Activated CD4-positive, CD25-positive, alpha-beta regulatory T cell treated with anti-CD3 and anti-CD28 coated beads, Interleukin-2, amount 50 U/mL, for 72 hours (primary cell): ENCODE results near the gene ZNF44.
"Not testable (repeated sequence)": the region's sequence is repeated elsewhere in the genome, so short reads cannot be mapped to it uniquely, and the experiment has no call there.

ENCODE experiments used
- DNase-seq: peaks from one replicate; pipeline ENCODE4 v3.0.0; 2021

Gene ZNF44

GRCh38 chr19:12294249-12295158 is at the start of gene ZNF44:
Gene ZNF44, minus strand, starts transcription at chr19:12294883. Its CDS starts 189 bp downstream, at chr19:12294694.
- peak; percentile 92 for DNase-seq

GRCh38 chr19:12333162-12334159 is 38.8 kb upstream of the ZNF44 start, which contains the start of gene ZNF563:
Gene ZNF563, minus strand, starts transcription at chr19:12333633. Its CDS starts 151 bp downstream, at chr19:12333482.
- peak; percentile 98 for DNase-seq

GRCh38 chr19:12331211-12331941 is 36.7 kb upstream of the ZNF44 start:
- peak; percentile 78 for DNase-seq

GRCh38 chr19:12330340-12330739 is 35.7 kb upstream of the ZNF44 start:
- no peak for DNase-seq

DNA sequence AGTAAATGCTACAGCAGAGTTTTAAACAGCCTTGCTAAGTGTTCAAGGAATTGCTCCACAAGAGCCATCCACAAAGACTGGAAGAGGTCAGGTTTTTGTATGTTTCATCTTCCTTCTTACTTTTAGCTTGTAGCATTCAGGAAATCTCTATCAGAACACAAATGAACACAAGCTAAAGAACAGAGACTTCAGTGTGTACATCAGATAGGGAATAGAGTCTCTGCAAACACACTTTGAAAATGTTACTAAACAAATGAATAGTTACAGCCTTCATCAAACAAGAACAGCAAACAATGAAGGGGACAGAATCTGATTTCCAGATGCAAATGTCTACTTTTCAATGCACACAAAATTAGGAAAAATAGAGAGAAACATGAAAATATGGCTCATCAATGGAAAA is 31.0 kb upstream of the ZNF44 start:
- DNase-seq = no peak

DNA sequence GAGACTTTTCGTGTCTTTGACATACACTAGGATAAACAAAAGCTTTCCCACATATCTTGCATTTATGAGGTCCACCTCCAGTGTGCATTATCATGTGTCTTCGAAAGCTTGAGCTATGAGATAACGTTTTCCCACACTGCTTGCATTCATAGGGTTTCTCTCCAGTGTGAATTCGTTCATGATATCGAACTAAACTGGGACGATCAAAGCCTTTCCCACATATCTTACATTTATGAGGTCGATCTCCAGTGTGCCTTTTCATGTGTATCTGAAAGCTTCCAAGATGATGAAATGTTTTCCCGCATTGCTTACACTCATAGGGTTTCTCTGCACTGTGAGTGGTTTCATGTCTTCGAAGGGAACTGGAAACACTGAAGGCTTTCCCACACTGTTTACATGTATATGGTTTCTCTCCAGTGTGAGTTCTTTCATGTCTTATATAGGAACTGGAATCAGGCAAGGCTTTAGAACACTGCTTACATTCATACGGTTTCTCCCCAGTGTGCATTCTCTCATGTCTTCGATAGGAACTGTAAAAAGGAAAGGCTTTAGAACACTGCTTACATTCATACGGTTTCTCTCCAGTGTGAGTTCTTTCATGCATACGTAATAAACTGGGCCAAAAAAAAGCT is 24.2 kb upstream of the ZNF44 start:
- DNase-seq = no peak

DNA sequence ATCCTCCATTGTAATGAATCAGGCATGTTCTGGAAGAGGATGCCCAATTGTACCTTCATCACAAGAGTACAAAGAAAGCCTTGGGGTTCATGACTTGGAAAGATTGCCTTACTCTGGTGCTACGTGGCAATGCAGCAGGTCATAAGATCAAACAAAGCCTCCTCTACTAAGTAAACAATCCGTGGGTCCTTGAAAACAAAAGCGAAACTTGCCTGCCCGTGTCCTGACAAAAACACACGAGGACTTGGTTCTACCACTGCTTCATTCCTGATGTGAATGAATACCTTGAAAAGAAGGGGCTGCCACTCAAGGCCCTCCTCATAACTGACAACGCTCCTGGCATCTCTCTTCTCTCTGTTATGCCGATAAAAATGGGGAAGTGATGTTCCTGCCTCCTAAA is 19.9 kb upstream of the ZNF44 start:
- no peak for DNase-seq

DNA sequence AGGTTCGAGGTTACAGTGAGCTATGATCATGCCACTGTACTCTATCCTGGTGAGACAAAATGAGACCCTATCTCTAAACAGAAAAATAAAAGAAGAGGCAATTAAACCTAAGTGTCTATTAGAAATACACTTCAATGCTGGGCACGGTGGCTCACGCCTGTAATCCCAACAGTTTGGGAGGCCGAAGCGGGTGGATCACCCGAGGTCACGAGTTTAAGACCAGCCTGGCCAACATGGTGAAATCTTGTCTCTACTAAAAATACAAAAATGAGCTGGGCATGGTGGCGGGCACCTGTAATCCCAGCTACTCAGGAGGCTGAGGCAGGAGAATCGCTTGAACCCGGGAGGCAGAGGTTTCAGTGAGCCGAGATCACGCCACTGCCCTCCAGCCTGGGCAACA is 14.2 kb upstream of the ZNF44 start:
- not testable (repeated sequence) for DNase-seq

GRCh38 chr19:12295191-12295590 is 508 bp upstream of the ZNF44 start:
- DNase-seq = no peak

DNA sequence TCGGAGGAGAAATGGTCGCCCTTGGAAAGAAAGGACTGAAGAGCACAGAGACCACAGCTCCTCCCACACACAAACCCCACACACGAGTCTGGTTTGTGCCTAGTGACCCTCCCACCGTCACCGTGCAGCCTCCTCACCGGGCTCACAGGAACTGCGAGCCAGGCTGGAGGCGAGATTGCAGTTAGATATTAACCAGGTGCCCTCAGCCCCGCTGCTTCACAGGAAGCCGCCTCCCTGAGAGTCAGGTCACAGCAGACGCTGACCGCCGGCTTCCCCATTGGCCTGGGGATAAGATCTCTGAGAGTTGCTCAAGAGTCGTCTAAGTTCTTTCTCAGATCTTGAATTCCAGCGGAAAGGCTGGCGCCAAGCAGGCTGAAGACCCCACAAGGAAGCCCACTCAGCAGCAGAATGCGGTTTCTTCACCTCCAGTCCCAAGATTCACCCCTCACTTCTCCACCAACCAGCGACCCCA is 870 bp downstream of the ZNF44 start:
- peak; percentile 57 for DNase-seq

DNA sequence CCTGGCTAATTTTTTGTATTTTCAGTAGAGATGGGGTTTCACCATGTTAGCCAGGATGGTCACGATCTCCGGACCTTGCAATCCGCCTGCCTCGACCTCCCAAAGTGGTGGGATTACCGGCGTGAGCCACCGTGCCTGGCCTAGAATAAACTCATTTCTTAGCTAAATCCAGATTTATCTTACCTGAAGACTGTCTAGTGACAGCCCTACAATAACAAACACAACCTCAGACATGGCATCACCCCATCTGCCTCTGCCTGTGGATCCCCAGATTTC is 5.0 kb downstream of the ZNF44 start:
- no peak for DNase-seq

GRCh38 chr19:12287958-12288500 is 6.7 kb downstream of the ZNF44 start:
- DNase-seq = no peak

GRCh38 chr19:12284631-12285030 is 10.1 kb downstream of the ZNF44 start:
- no peak for DNase-seq

- DNase-seq = no peak
Measured at GRCh38 chr19:12284226-12284625, 10.5 kb downstream of the ZNF44 start.

- no peak for DNase-seq
Measured at GRCh38 chr19:12278713-12279112, 16.0 kb downstream of the ZNF44 start.

GRCh38 chr19:12272980-12273901 is 21.4 kb downstream of the ZNF44 start:
- DNase-seq = no peak

DNA sequence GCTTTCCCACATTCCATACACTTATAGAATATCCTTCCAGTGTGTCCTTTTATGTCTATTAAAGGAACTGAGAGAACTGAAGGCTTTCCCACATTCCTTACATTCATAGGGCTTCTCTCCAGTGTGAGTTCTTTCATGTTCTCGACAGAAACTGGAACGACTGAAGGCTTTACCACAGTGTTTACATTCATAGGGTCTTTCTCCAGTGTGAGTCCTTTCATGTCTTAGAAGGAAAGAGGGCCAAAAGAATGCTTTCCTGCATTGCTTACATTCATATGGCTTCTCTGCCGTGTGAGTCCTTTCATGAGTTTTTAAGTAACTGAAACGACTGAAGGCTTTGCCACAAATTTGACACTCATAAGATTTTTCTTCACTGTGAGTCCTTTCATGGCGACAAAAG is 22.3 kb downstream of the ZNF44 start:
- DNase-seq = no peak

DNA sequence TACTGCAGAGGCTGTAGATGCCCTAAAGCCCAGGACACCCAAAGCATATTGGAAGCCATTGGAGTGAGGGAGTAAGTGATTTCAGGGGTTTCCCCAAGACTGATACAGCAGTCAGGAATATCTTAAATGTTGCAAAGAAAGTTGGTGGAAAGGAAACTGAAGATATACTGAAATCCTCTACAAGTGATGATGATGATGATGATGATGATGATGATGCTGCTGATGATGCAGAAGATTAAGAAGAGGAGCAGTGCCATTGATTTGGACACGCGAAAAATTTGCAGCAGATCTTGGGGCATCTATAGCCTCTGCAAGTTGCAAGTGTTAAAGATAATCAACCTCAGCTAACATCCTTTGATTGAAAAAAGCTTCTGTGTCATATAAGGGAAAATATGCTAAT is 23.8 kb downstream of the ZNF44 start:
- DNase-seq = no peak

DNA sequence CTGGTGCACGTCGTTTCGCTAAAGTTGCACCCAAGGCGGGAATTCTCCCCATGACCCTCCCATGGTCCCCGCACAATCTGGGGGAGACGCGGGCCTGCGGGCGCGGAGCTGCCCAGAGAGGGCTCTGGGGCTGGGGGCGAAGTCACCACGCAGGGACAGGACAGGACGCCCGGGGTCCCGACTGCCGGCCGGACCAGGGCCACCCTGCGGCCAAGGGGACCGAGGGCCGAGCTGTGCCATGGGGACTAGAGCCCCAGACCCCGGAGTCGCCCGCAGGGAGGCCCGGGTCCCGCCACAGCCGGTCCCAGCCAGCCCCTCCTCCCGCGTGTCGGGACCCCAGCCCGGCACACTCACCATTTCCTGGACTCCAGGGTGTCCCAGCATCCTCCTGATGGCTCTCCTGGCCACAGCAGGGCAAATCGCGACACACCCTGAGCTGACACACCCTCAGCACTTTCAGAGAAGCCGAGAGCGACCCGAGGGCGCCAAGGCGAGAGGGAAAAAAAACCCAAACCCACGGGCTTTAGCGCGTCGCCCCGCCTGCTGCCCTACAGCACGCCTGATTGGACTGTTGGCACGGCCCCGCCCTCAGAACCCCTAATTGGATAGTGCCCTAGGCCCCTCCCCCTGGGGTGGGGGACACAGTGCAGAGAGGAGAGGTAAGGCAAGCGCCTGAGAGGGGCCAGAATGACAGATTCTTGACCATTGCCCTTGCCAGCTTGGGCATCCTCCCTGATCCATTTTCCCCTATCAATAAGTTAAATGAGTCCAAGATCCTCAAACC is 28.6 kb downstream of the ZNF44 start:
- no peak for DNase-seq

GRCh38 chr19:12261554-12261953 is 33.1 kb downstream of the ZNF44 start:
- DNase-seq = no peak
